ENCODE data around the gene SP110.

Gene SP110

DNA sequence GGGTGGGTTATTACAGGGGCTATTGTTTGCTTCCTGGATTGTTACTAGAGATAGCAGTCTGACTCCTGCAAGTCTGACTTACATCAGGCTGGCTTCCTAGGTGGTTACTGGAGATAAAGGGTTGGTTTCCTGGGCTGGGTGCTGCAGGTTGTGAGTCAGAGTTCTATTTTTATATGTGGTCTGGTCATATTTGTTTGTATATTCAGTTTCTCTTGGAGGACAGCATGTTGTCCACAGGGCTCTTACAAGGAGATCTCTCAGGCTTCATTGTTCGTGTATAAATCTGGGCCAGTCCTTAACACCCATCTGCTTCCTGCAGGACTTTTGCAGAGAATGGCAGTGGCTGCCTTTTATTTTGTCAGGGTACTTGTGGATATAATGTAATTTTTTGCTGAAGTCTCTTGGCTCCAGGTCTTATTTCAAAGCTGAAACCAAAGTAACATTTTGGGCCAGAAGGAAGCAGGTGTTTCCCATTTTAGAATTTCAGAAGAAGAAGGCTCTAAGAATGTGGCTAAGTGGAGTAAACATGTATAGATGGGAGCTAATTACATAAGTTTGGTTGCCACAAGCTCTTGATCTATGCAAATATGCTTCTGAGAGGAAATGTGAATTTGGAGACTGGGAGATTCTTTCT lies 85.2 kb downstream of the SP110 start:
- no peak for DNase-seq (ENCODE audit: low spot score)
- in situ Hi-C loops (cut with MboI; ENCODE audit: low pct_unique_long_range_greater_than_20kb, low sequenced_read_pairs, unreplicated experiment), result no loop called here
- TF ChIP-seq, protein P1, sequence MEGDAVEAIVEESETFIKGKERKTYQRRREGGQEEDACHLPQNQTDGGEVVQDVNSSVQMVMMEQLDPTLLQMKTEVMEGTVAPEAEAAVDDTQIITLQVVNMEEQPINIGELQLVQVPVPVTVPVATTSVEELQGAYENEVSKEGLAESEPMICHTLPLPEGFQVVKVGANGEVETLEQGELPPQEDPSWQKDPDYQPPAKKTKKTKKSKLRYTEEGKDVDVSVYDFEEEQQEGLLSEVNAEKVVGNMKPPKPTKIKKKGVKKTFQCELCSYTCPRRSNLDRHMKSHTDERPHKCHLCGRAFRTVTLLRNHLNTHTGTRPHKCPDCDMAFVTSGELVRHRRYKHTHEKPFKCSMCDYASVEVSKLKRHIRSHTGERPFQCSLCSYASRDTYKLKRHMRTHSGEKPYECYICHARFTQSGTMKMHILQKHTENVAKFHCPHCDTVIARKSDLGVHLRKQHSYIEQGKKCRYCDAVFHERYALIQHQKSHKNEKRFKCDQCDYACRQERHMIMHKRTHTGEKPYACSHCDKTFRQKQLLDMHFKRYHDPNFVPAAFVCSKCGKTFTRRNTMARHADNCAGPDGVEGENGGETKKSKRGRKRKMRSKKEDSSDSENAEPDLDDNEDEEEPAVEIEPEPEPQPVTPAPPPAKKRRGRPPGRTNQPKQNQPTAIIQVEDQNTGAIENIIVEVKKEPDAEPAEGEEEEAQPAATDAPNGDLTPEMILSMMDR (IDR thresholded peaks at IDR 0.05; ENCODE audit: extremely low read depth, insufficient read depth, missing control alignments), result no peak

DNA sequence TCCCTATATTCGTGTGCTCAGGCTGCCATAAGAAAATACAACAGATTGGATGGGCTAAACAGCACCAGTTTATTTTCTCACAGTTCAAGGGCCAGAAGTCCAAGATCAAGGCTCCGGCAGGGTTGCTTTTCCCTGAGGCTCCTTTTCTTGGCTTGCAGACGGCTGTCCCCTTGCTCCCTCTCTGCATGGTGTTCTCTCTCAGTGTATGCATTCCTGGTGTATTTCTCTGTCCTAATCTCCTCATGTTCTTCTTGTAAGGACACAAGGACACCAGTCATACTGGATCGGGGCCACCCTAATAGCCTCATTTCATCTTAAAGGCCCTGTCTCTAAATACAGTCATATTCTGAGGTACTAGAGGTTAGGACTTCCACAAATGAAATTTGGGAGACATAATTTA lies 88.4 kb downstream of the SP110 start:
- in situ Hi-C loops (cut with MboI; ENCODE audit: low pct_unique_long_range_greater_than_20kb, low sequenced_read_pairs, unreplicated experiment), result no loop called here
- TF ChIP-seq, protein P1 (IDR thresholded peaks at IDR 0.05; ENCODE audit: extremely low read depth, insufficient read depth, missing control alignments), result no peak
- DNase-seq (ENCODE audit: low spot score), result no peak

DNA sequence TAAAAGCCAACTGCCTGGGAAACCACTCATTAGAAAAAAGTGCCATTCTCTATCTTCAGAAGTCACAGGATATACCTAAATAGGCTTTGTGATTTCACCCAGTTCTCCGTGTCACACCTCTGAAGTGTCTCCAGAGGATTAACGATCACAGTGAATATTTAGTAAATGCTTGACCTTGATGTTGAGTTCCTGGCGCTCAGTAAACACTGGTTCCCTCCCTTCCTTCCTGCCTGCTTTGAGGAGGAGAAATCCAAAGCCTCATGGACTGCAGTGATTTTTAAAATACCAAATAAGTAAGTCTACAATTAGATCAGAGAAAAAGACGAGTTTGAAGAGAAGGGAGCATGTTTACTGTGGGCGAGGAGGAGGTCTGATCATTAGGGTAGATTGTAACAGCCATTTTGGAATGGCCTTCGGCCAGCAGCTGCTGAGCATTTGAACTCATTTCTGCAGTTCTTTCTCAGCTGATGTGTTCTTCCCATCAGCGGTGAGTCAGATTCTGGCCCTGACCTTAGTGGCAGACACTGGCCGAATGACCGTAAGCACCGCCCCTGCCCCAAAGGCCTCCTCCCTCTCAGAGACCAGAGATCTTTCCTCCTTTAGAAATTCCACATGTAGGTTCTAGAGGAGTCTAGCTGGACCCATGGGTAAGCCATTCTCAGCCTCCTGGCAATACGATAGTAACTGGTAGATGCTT lies 89.0 kb downstream of the SP110 start:
- DNase-seq (ENCODE audit: low spot score), result no peak
- TF ChIP-seq, protein P1 (IDR thresholded peaks at IDR 0.05; ENCODE audit: extremely low read depth, insufficient read depth, missing control alignments), result no peak
- in situ Hi-C loops (cut with MboI; ENCODE audit: low pct_unique_long_range_greater_than_20kb, low sequenced_read_pairs, unreplicated experiment), result no loop called here

DNA sequence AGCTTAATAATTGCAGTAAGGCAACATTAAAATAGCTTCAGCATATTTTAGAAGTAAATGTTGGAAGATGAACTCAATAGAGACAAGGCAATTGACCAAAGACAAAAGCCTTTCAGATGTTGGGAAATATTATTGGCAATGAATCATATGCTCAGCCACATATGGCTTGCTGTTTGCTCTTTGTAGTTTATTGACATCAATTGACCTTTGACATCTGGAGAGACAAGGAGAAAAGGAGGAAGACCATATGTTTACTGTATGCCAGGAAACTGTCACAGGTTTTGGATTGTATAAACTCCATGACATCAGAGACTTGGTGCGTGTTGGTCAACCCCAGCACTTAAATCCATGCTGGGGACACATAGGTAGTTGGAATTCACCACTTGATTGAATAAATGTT lies 90.4 kb downstream of the SP110 start:
- in situ Hi-C loops (cut with MboI; ENCODE audit: low pct_unique_long_range_greater_than_20kb, low sequenced_read_pairs, unreplicated experiment), result no loop called here
- TF ChIP-seq, protein P1 (IDR thresholded peaks at IDR 0.05; ENCODE audit: extremely low read depth, insufficient read depth, missing control alignments), result no peak
- no peak for DNase-seq (ENCODE audit: low spot score)

DNA sequence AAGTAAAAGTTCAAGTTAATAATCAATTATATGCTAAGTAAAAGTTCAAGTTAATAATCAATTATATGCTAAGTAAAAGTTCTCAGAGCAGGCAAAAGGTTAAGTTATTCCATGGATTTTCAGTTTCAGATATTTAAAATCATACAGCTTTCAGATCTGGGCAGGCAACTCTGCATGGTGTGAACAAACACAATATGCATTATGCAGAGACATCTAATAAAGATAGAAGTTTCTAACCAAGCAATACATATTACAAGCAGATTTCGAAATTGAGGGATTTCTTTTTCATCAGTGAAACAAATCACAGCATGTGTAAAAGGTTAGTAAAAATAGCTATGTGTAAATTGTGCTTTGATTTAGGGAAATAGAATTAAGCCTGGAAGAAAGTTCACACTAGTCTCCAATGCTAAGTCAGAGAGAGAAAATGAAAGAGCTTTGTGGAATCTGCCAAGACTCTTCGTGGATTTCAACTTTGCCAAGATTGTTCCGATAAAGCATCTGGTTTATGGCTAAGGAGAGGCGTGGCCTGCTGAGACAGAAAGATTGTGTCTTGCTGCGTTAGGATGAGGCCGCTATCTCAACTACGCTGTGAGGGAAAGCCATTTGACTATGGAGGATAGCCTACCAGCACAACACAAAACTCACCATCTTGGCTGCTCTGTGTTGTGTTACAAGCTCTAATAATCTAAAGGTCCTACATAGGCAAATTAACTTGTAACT lies 91.0 kb downstream of the SP110 start:
- no peak for DNase-seq (ENCODE audit: low spot score)
- TF ChIP-seq, protein P1 (IDR thresholded peaks at IDR 0.05; ENCODE audit: extremely low read depth, insufficient read depth, missing control alignments), result no peak
- in situ Hi-C loops (cut with MboI; ENCODE audit: low pct_unique_long_range_greater_than_20kb, low sequenced_read_pairs, unreplicated experiment), result no loop called here

DNA sequence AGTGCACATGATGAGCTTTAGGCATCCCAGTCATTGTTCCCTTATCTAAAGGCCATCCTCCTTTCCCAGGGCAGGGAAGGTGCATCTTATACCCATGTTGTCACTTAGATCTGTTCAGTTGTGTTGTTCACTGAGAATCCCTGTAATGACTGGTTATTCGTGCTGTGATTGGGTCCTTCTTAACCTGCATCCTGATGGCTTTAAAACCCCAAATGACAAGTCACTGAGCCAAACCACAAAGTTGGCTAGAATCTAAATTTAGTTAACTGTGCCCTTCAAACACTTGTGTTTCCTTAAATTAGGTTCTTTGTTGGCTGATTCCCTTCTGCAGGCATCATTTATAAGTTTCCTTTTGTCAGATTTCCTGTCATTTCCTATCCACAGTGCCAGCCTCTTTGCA lies 92.6 kb downstream of the SP110 start:
- DNase-seq (ENCODE audit: low spot score), result no peak
- TF ChIP-seq, protein P1 (IDR thresholded peaks at IDR 0.05; ENCODE audit: extremely low read depth, insufficient read depth, missing control alignments), result no peak
- in situ Hi-C loops (cut with MboI; ENCODE audit: low pct_unique_long_range_greater_than_20kb, low sequenced_read_pairs, unreplicated experiment), result no loop called here
